ENCODE measurements around the gene ENDOG.
"Not testable (repeated sequence)": the region's sequence is repeated elsewhere in the genome, so short reads cannot be mapped to it uniquely, and the experiment has no call there.

The ENDOG gene

DNA sequence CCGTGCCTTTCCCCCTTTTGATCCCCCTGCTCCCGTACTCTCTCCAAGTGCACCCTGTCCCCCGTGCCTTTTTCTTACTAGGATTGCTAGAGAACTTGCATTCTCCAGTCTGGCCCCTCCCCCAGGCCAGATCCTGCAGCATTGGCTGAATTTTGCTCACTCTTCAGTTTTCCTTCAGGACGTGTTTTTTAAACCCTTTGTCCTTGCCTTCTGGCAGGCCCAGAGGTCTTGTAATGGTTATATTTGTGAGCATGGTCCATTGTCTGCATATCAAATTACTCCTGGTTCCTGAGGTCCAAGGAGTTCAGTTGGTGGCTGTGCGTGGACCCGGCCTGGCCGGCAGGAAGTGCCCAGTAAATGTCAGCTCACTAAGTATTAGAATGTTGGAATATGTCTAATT is 30.6 kb upstream of the ENDOG start:
- intact Hi-C loops (cut with micrococcal nuclease), result loop anchor here (1.0 kb wide), 1 partner anchor 16 kb away; the partner anchor contains the start of gene ZER1

DNA sequence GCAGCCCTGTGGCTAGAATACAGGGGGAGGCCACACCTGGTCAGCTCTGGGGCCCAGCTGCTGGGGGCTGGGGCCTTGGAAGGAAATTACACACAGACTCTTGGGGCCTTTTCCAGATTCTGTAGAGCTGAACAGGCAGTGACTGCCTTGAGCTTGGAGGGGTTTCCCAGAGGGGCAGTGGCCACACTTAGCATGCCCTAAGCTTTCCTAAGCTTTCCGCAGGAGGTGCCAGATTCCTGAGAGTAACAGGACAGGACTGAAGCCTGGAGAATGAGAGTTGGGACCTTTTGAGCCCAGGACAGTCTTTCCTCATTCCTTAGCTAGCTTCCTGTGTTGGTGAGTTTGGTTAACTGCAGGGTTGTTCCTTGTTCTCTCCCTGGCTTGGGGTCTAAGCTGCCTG is 29.9 kb upstream of the ENDOG start:
- Mint-ChIP-seq H3K4me3 (peak overlapping the region; percentile 92), H3K27ac (peak overlapping the region; percentile 83), H3K9me3 (no peaks in the 10 kb centered on the region), H3K4me1 (ENCODE audit: low read depth) (peaks cover 26% of the 10 kb centered on the region), H3K27me3 (no peaks in the 10 kb centered on the region), H3K36me3 (ENCODE audit: low read depth) (peaks cover 50% of the 10 kb centered on the region)
- intact Hi-C loops (cut with micrococcal nuclease), result no loop called here

More for the DNA sequence above, 30.6 kb upstream of the ENDOG start:
- Mint-ChIP-seq H3K4me3 (peak overlapping the region; percentile 92), H3K27ac (peak overlapping the region; percentile 83), H3K9me3 (no peaks in the 10 kb centered on the region), H3K36me3 (ENCODE audit: low read depth) (peaks cover 42% of the 10 kb centered on the region), H3K27me3 (no peaks in the 10 kb centered on the region), H3K4me1 (ENCODE audit: low read depth) (peaks cover 33% of the 10 kb centered on the region)

GRCh38 chr9:128790536-128790935 is 27.8 kb upstream of the ENDOG start:
- intact Hi-C loops (cut with micrococcal nuclease), result no loop called here
- Mint-ChIP-seq H3K9me3 (no peaks in the 10 kb centered on the region), H3K27me3 (no peaks in the 10 kb centered on the region), H3K27ac (no peak overlapping the region), H3K4me1 (ENCODE audit: low read depth) (peaks cover 26% of the 10 kb centered on the region), H3K36me3 (ENCODE audit: low read depth) (peaks cover 71% of the 10 kb centered on the region), H3K4me3 (no peak overlapping the region)

DNA sequence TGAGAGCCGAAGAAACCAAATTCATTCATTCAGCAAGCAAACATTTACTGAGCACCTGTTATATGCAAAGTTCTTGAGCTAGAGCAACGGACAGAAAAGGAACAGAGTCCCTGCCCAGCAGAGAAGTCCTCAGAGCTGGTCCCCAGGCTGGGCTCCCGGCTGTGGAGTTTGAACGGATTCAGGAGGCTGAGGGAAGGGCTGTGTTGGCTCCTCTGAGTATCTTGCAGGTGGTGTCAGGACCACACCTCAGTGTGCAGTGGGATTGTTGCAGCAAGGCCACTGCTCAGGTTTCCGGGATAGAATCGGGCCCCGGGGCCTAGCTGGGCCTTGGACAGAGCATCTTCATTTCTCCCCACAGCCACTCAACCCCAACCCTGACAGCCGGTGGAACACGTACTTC is 26.2 kb upstream of the ENDOG start:
- peaks cover 81% of the 10 kb centered on the region for H3K36me3 Mint-ChIP-seq (ENCODE audit: low read depth)
- H3K9me3 Mint-ChIP-seq, result no peaks in the 10 kb centered on the region
- H3K27me3 Mint-ChIP-seq, result no peaks in the 10 kb centered on the region
- H3K4me3 Mint-ChIP-seq, result no peak overlapping the region
- H3K27ac Mint-ChIP-seq, result no peak overlapping the region
- H3K4me1 Mint-ChIP-seq (ENCODE audit: low read depth), result peaks cover 21% of the 10 kb centered on the region
- intact Hi-C loops (cut with micrococcal nuclease), result no loop called here

DNA sequence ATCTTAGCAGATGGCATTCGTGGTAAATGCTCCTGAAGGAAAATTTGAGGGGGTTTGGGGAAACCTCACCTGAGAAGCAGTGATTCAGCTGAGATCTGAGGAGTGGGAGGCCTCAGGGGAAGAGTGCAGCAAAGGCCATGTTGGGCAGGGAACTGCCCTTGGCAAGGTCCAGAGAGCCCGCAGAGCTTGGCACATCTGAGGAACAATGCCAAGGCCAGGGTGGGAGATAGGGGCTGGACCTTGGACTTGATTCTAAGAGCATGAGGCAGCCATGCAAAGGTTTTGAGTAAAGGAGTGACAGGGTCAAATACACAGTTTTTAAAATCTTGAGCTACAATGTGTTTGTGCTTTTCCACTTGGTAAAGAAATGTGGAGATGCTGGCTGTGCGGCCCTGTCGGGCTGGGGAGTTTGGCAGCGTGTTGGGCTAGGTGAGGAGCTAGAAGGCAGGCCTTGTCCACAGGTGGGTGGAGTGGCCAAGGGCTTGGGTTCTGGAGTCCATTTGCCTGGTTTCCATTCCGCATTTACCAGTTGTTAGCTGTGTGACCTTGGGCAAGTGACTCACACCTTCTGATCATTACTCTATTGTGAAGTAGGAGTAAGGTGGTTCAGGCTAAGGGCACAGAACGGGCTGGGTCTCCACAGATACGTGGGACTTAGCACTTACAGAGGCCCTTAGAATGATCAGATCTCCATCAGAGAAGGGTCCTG is 25.2 kb upstream of the ENDOG start:
- Mint-ChIP-seq H3K36me3 (ENCODE audit: low read depth) (peaks cover 84% of the 10 kb centered on the region), H3K4me1 (ENCODE audit: low read depth) (peaks cover 14% of the 10 kb centered on the region), H3K9me3 (no peaks in the 10 kb centered on the region), H3K27me3 (no peaks in the 10 kb centered on the region), H3K27ac (no peak overlapping the region), H3K4me3 (no peak overlapping the region)
- intact Hi-C loops (cut with micrococcal nuclease), result no loop called here

GRCh38 chr9:128794961-128795360 is 23.3 kb upstream of the ENDOG start:
- H3K4me3 Mint-ChIP-seq; intact Hi-C loops (cut with micrococcal nuclease); H3K4me1 Mint-ChIP-seq (ENCODE audit: low read depth); H3K27ac Mint-ChIP-seq; H3K27me3 Mint-ChIP-seq; H3K9me3 Mint-ChIP-seq: not testable (repeated sequence)
- H3K36me3 Mint-ChIP-seq (ENCODE audit: low read depth), result peaks cover 98% of the 10 kb centered on the region

DNA sequence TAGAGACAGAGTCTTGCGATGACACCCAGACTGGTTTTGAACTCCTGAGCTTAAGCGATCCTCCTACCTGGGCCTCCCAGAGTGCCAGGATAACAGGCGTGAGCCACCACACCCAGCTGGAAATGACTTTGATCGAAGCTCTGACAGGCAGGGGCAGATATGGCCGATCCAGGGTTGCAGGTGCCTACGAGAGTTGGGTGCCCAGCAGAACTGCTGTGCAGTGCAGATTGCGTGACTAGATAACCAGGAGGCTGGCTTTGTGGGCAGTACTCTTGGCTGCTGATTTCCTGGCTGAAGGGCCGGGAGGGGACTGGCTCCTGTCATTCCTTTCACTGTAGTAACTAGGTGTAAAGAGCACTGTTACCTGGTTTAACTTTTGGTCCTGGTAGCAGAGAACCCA is 19.4 kb upstream of the ENDOG start:
- intact Hi-C loops (cut with micrococcal nuclease), result no loop called here
- no peak overlapping the region for H3K4me3 Mint-ChIP-seq
- H3K36me3 Mint-ChIP-seq (ENCODE audit: low read depth), result peaks cover 98% of the 10 kb centered on the region
- peaks cover 2% of the 10 kb centered on the region for H3K4me1 Mint-ChIP-seq (ENCODE audit: low read depth)
- H3K27me3 Mint-ChIP-seq, result no peaks in the 10 kb centered on the region
- H3K27ac Mint-ChIP-seq, result no peak overlapping the region
- H3K9me3 Mint-ChIP-seq, result no peaks in the 10 kb centered on the region

DNA sequence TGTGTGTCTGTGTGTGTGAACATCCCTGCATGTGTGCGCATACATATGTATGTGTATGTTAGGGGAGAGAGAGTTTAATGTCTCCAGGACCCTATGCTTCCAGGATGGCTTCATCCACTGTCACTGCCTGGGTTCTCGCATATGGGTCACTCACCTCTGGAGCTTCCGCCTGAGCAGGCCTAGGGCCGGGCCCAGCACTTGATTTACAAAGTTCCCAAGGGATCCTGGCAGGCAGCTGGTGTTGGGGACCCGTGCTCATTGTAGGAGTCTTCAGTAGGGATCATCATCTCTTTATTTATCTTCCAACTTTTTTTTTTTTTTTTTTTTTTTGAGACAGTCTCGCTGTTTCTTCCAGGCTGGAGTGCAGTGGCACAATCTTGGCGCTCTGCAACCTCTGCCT is 18.2 kb upstream of the ENDOG start:
- Mint-ChIP-seq H3K27ac (no peak overlapping the region), H3K4me1 (ENCODE audit: low read depth) (no peaks in the 10 kb centered on the region), H3K4me3 (no peak overlapping the region), H3K36me3 (ENCODE audit: low read depth) (peaks cover 98% of the 10 kb centered on the region), H3K9me3 (no peaks in the 10 kb centered on the region), H3K27me3 (no peaks in the 10 kb centered on the region)
- intact Hi-C loops (cut with micrococcal nuclease), result no loop called here

DNA sequence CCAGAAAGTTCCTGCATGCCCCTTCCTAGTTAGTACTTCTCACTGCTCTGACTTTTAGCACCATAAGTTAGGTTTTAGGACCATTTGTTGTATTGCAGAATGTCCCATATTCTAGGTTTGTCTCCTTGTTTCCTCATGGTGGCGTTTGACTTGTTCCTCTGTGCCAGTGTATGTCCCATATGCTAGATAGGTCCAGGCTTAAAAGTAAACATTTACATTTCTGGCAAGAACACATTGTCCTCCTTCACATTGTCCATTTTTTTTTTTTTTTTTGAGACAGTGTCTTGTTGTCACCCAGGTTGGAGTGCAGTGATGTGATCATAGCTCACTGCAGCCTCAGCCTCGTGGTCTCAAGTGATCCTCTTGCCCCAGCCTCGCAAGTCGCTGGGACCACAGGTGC is 15.8 kb upstream of the ENDOG start:
- H3K27me3 Mint-ChIP-seq, result no peaks in the 10 kb centered on the region
- H3K27ac Mint-ChIP-seq, result no peak overlapping the region
- peaks cover 98% of the 10 kb centered on the region for H3K36me3 Mint-ChIP-seq (ENCODE audit: low read depth)
- no peak overlapping the region for H3K4me3 Mint-ChIP-seq
- no peaks in the 10 kb centered on the region for H3K9me3 Mint-ChIP-seq
- intact Hi-C loops (cut with micrococcal nuclease), result no loop called here
- H3K4me1 Mint-ChIP-seq (ENCODE audit: low read depth), result no peaks in the 10 kb centered on the region

GRCh38 chr9:128805661-128806060 is 12.6 kb upstream of the ENDOG start:
- H3K9me3 Mint-ChIP-seq, result no peaks in the 10 kb centered on the region
- H3K4me1 Mint-ChIP-seq (ENCODE audit: low read depth), result no peaks in the 10 kb centered on the region
- H3K27me3 Mint-ChIP-seq, result no peaks in the 10 kb centered on the region
- H3K36me3 Mint-ChIP-seq (ENCODE audit: low read depth), result peaks cover 87% of the 10 kb centered on the region
- H3K4me3 Mint-ChIP-seq, result no peak overlapping the region
- intact Hi-C loops (cut with micrococcal nuclease), result no loop called here
- no peak overlapping the region for H3K27ac Mint-ChIP-seq

DNA sequence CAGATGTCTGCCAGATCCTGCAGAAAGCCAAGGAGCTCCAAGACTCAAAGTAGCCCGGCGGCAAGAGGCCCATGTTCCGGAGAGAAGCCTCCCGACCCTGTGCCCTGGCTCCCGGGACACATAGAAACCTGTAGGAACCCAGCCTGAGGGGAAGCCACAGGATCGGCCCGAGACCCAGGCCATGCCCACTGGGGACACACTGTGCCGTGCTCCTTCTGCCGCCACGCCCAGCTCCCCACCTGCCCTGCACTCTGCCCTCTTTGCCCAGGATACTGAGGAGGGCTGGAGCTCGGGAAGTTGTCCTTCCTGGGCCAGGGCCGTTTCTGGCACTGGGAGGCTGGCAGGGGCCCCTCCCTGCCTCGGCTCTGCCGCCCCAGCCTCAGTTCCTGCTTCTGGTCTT is 10.5 kb upstream of the ENDOG start:
- H3K27ac Mint-ChIP-seq, result no peak overlapping the region
- H3K27me3 Mint-ChIP-seq, result no peaks in the 10 kb centered on the region
- no peaks in the 10 kb centered on the region for H3K9me3 Mint-ChIP-seq
- intact Hi-C loops (cut with micrococcal nuclease), result no loop called here
- H3K36me3 Mint-ChIP-seq (ENCODE audit: low read depth), result peaks cover 66% of the 10 kb centered on the region
- H3K4me1 Mint-ChIP-seq (ENCODE audit: low read depth), result no peaks in the 10 kb centered on the region
- H3K4me3 Mint-ChIP-seq, result no peak overlapping the region

DNA sequence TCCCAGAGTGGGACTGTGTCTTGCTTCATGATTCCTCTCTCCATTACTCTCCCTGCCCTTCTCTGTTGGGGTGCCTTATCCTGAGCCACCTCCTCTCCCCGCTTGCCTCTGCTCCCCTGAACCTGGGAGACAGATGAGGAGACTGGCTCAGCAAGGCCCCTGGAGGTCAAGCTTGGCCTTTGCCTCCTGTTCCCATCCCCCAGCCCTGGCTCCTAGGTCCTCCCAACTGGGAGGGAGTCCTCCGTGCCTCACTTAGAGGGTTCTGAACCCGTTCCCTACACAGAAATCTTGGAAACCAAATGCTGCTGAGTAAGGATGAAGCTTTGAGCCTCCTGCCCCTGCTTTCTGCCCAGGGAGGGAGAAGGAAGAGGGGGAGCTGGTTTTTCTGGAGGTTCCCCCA is 9.8 kb upstream of the ENDOG start:
- Mint-ChIP-seq H3K27me3 (no peaks in the 10 kb centered on the region), H3K4me3 (no peak overlapping the region), H3K4me1 (ENCODE audit: low read depth) (no peaks in the 10 kb centered on the region), H3K9me3 (no peaks in the 10 kb centered on the region), H3K27ac (no peak overlapping the region), H3K36me3 (ENCODE audit: low read depth) (peaks cover 59% of the 10 kb centered on the region)
- intact Hi-C loops (cut with micrococcal nuclease), result no loop called here

- H3K9me3 Mint-ChIP-seq, result no peaks in the 10 kb centered on the region
- H3K36me3 Mint-ChIP-seq (ENCODE audit: low read depth), result peaks cover 53% of the 10 kb centered on the region
- no peak overlapping the region for H3K27ac Mint-ChIP-seq
- H3K4me3 Mint-ChIP-seq, result no peak overlapping the region
- H3K27me3 Mint-ChIP-seq, result no peaks in the 10 kb centered on the region
- H3K4me1 Mint-ChIP-seq (ENCODE audit: low read depth), result no peaks in the 10 kb centered on the region
- intact Hi-C loops (cut with micrococcal nuclease), result no loop called here
These were observed 9.2 kb upstream of the ENDOG start for GRCh38 chr9:128809036-128809599.

DNA sequence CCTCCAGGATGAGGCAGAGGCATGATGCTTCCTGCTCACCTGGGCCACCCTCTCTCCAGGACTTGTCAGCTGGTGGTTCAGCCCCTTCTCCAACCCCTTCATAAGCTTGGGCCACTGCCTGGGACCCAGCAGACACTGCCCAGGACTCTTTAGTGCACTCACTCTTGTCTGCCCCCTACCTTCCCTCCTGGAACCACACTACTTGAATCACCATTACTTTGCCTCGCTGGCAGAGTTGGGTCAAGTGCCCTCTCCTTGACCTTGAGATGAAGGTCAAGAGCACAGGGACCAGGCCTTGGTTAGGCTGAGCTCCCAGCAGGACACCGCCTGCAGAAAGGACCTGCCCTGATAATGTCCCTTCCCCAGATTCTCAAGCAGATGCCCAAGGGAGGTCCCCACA is 8.5 kb upstream of the ENDOG start:
- H3K4me3 Mint-ChIP-seq, result no peak overlapping the region
- no peaks in the 10 kb centered on the region for H3K9me3 Mint-ChIP-seq
- H3K27ac Mint-ChIP-seq, result no peak overlapping the region
- peaks cover 46% of the 10 kb centered on the region for H3K36me3 Mint-ChIP-seq (ENCODE audit: low read depth)
- H3K4me1 Mint-ChIP-seq (ENCODE audit: low read depth), result no peaks in the 10 kb centered on the region
- intact Hi-C loops (cut with micrococcal nuclease), result no loop called here
- no peaks in the 10 kb centered on the region for H3K27me3 Mint-ChIP-seq

DNA sequence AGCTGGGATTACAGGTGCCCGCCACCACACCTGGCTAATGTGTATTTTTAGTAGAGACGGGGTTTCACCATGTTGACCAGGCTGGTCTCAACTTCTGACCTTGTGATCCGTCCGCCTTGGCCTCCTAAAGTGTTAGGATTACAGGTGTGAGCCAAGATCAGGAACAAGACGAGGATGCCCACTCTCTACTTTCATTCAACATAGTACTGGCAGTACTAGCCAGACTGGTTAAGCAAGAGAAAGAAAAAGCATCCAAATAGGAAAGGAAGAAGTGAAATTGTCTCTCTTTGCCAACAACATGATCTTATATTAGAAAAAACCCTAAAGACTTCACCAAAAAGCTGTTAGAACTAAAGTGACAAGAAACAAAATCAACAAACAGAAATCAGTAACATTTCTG is 7.4 kb upstream of the ENDOG start:
- Mint-ChIP-seq H3K4me1 (ENCODE audit: low read depth) (no peaks in the 10 kb centered on the region), H3K36me3 (ENCODE audit: low read depth) (peaks cover 37% of the 10 kb centered on the region), H3K27me3 (peaks cover 4% of the 10 kb centered on the region), H3K27ac (no peak overlapping the region), H3K4me3 (no peak overlapping the region), H3K9me3 (no peaks in the 10 kb centered on the region)
- intact Hi-C loops (cut with micrococcal nuclease), result no loop called here
